IPS-15b (cell line): Measurements from ENCODE around the gene SCYGR6.
"Not testable (repeated sequence)": the region's sequence is repeated elsewhere in the genome, so short reads cannot be mapped to it uniquely, and the experiment has no call there.

Experiments
- H3K27me3 ChIP-seq: one replicate; pipeline ENCODE4 v1.6.1; 2013; ENCODE audit warnings: low read length; ENCODE audit not compliant: control insufficient read depth, insufficient read depth
- H3K36me3 ChIP-seq: one replicate; pipeline ENCODE4 v1.6.1; 2013; ENCODE audit warnings: low read length; ENCODE audit not compliant: control insufficient read depth, insufficient read depth
- H3K4me1 ChIP-seq: one replicate; pipeline ENCODE4 v1.6.1; 2013; ENCODE audit warnings: mild to moderate bottlenecking, low read length; ENCODE audit not compliant: control insufficient read depth, insufficient read depth
- H3K4me3 ChIP-seq: one replicate; pipeline ENCODE4 v1.5.1; 2013; ENCODE audit warnings: low read depth, low read length
- H3K9ac ChIP-seq: one replicate; pipeline ENCODE4 v1.6.1; 2013; ENCODE audit warnings: low read depth, mild to moderate bottlenecking, low read length
- H3K9me3 ChIP-seq: one replicate; pipeline ENCODE4 v1.6.1; 2013; ENCODE audit warnings: mild to moderate bottlenecking, low read length; ENCODE audit not compliant: control insufficient read depth, insufficient read depth

Gene SCYGR6

DNA sequence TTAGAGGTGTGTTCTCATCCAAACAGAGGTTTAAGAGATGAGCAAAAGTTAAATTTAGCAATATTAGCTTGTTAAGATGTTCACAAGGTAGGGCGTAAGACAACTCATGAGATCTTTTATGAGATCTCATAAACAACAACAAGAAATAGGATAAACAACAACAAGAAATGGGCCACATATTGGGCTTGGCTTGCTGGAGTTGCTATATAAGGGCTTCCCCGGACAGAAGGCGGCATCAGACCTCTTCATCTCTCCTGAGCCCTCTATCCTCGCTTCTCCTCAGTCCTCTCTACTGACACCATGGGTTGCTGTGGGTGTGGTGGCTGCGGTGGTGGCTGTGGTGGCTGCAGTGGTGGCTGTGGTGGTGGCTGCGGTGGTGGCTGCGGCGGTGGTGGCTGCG is 21.0 kb upstream of the SCYGR6 start, which contains the start of gene SCYGR8:
Gene SCYGR8 (plus strand): TSS at position 301 of the 400 bp plus-strand sequence. CDS start 0 bp downstream, at position 301.
- H3K4me3 ChIP-seq: no peak within 1 kb of the TSS
- no peaks in the 10 kb centered on the region for H3K27me3 ChIP-seq
- H3K36me3 ChIP-seq: no peaks in the 10 kb centered on the region
- no peaks in the 10 kb centered on the region for H3K9me3 ChIP-seq
- H3K9ac ChIP-seq: no peak within 1 kb of the TSS
- no peaks in the 10 kb centered on the region for H3K4me1 ChIP-seq

GRCh38 chr2:227740705-227741104 is 16.1 kb upstream of the SCYGR6 start:
- not testable (repeated sequence) for H3K4me1 ChIP-seq, H3K36me3 ChIP-seq, H3K9ac ChIP-seq, H3K27me3 ChIP-seq, H3K9me3 ChIP-seq, H3K4me3 ChIP-seq

GRCh38 chr2:227739351-227739750 is 14.8 kb upstream of the SCYGR6 start:
- Histone ChIP-seq H3K9me3 (no peaks in the 10 kb centered on the region), H3K4me3 (no peak overlapping the region), H3K9ac (no peak overlapping the region), H3K4me1 (no peaks in the 10 kb centered on the region), H3K27me3 (no peaks in the 10 kb centered on the region), H3K36me3 (no peaks in the 10 kb centered on the region)

- Histone ChIP-seq H3K4me1 (no peaks in the 10 kb centered on the region), H3K27me3 (no peaks in the 10 kb centered on the region), H3K9ac (no peak within 1 kb of the TSS), H3K36me3 (no peaks in the 10 kb centered on the region), H3K4me3 (no peak within 1 kb of the TSS), H3K9me3 (no peaks in the 10 kb centered on the region)
Observed at GRCh38 chr2:227728035-227728434, 3.5 kb upstream of the SCYGR6 start, which contains the start of gene SCYGR7. Gene SCYGR7, plus strand, starts transcription at chr2:227728335. Its CDS starts 0 bp downstream, at chr2:227728335.

DNA sequence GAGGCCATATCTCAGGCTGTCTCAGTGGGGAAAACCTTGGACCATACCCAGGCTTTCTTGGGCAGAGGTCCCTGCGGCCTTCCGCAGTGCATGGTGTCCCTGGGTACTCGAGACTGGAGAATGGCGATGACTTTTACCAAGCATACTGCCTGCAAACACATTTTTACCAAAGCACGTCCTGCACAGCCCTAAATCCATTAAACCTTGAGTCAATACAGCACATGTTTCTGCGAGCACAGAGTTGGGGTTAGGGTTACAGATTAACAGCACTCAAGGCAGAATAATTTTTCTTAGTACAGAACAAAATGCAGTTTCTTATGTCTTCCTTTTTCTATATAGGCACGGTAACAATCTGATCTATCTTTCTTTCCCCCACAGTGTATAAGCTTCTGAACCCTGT is 1.7 kb downstream of the SCYGR6 start:
- not testable (repeated sequence) for H3K9ac ChIP-seq, H3K9me3 ChIP-seq, H3K27me3 ChIP-seq, H3K4me1 ChIP-seq, H3K36me3 ChIP-seq, H3K4me3 ChIP-seq

GRCh38 chr2:227720680-227721079 is 3.9 kb downstream of the SCYGR6 start:
- H3K9me3 ChIP-seq: no peaks in the 10 kb centered on the region
- H3K27me3 ChIP-seq: peaks cover 4% of the 10 kb centered on the region
- H3K4me1 ChIP-seq: peaks cover 15% of the 10 kb centered on the region
- no peak overlapping the region for H3K9ac ChIP-seq
- H3K4me3 ChIP-seq: no peak overlapping the region
- H3K36me3 ChIP-seq: no peaks in the 10 kb centered on the region

DNA sequence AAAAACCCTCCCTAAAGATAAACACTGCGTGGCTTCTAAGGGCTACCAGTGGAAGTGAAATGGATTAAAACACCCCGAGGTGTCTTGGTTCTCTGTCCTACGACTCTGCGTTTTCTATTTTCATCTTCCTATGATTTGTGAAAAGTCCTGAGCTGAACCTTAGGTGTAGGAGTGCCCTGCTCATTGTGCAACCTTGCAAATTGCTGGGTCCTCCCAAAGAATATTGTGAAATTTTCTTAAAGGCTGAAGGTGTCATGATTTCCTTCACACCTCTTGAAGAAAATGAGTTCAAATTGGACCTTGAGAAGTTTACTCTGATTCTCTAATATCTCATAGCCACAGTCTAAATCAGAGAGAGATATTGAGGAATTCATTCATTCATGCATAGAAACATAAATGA is 4.9 kb downstream of the SCYGR6 start:
- Histone ChIP-seq H3K36me3 (no peaks in the 10 kb centered on the region), H3K9me3 (no peaks in the 10 kb centered on the region), H3K4me1 (peaks cover 15% of the 10 kb centered on the region), H3K4me3 (no peak overlapping the region), H3K27me3 (peaks cover 4% of the 10 kb centered on the region), H3K9ac (no peak overlapping the region)

DNA sequence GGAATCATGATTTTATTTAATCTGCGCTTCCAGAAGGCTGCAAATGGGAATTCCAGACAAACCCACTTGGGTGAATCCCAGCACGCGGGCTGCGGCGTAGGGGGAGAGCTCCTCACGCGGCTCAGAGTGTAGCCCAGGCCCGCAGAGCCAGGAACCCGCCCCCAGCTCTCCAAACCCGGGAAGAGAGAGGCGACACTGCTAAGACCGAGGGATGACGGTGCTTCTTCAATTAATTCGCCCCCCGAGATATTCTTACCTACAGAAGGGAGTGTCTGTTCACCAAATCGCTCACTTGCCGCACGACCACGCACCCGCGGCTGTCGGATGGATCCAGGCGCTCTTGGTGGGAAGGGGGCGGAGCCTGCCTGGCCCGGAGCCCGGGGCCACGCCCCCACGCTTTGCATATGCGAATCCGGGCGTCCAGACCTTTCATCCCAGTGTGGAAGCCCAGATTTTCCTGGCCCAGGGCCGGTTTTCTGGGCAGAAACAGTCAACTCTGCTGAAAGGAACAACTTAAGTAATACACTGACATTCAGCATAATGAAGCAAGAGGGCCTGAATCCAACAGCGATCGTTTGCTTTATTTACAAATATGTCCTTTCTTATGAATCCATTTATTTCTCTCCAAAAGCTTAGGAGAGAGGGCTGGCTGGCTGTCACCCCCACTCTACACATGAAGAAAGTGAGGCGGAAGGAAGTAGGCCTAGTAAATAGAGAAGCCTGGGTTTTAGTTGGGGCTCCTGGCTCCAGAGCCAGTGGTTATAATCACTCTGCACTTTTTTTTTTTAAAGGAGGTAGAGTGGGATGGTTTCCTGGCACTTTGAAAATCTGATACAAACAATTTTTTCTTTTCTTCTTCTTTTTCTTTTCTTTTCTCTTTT is 6.6 kb downstream of the SCYGR6 start, which contains the start of gene SLC19A3:
Gene SLC19A3 (minus strand): TSS at position 342 of the 881 bp plus-strand sequence. CDS start 15,710 bp downstream, outside the sequence.
- Histone ChIP-seq H3K27me3 (peaks cover 4% of the 10 kb centered on the region), H3K4me1 (peaks cover 15% of the 10 kb centered on the region), H3K9ac (peak within 1 kb of the TSS; percentile 12), H3K36me3 (no peaks in the 10 kb centered on the region), H3K4me3 (peak within 1 kb of the TSS; percentile 76), H3K9me3 (no peaks in the 10 kb centered on the region)

GRCh38 chr2:227716501-227716900 is 8.1 kb downstream of the SCYGR6 start:
- Histone ChIP-seq H3K9ac (no peak overlapping the region), H3K27me3 (peaks cover 4% of the 10 kb centered on the region), H3K4me3 (no peak overlapping the region), H3K9me3 (no peaks in the 10 kb centered on the region), H3K36me3 (no peaks in the 10 kb centered on the region), H3K4me1 (peaks cover 15% of the 10 kb centered on the region)

GRCh38 chr2:227713291-227713690 is 11.3 kb downstream of the SCYGR6 start:
- no peak overlapping the region for H3K9ac ChIP-seq
- H3K27me3 ChIP-seq: peaks cover 4% of the 10 kb centered on the region
- no peaks in the 10 kb centered on the region for H3K9me3 ChIP-seq
- H3K4me3 ChIP-seq: no peak overlapping the region
- H3K4me1 ChIP-seq: peaks cover 15% of the 10 kb centered on the region
- no peaks in the 10 kb centered on the region for H3K36me3 ChIP-seq

- no peaks in the 10 kb centered on the region for H3K36me3 ChIP-seq
- H3K9ac ChIP-seq: no peak overlapping the region
- peaks cover 3% of the 10 kb centered on the region for H3K4me1 ChIP-seq
- H3K27me3 ChIP-seq: no peaks in the 10 kb centered on the region
- no peak overlapping the region for H3K4me3 ChIP-seq
- H3K9me3 ChIP-seq: no peaks in the 10 kb centered on the region
Observed at GRCh38 chr2:227710986-227711385, 13.6 kb downstream of the SCYGR6 start.

DNA sequence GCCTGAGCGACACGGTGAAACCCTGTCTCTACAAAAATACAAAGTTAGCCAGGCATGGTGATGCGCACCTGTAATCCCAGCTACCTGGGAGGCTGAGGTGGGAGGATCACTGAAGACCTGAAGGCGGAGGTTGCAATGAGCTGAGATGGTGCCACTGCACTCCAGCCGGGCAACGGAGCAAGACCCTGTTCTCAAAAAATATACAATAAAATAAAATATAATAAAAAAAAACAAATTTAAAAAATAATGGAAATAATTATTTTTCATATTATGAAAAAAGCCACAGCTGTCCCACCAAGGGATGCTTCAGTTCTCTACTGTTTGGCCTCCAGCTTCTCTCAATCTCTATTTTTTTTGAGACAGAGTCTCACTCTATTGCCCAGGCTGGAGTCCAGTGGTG is 17.2 kb downstream of the SCYGR6 start:
- H3K4me1 ChIP-seq: no peaks in the 10 kb centered on the region
- H3K9me3 ChIP-seq: no peaks in the 10 kb centered on the region
- H3K27me3 ChIP-seq: no peaks in the 10 kb centered on the region
- no peak overlapping the region for H3K9ac ChIP-seq
- H3K4me3 ChIP-seq: no peak overlapping the region
- no peaks in the 10 kb centered on the region for H3K36me3 ChIP-seq
